SK-N-SH (cell line): ENCODE data around the gene GRIK3. TPM values are rescaled to one million over a fixed set of nuclear protein-coding genes. Genes with fewer than 3 reads are reported as not detected.

Source experiments
- CTCF ChIA-PET: fragments of 300-600, 350-600 bp; formaldehyde crosslinking; extraction: SDS; loops from one replicate; lab custom pipeline; 2021; lab: Yijun Ruan, JAX
- POLR2A ChIA-PET: fragments of 350-600 bp; sonication (Branson Sonifier 250); formaldehyde crosslinking; extraction: SDS; loops from one replicate; lab custom pipeline; 2020; ENCODE audit warnings: antibody characterized with exemption, inconsistent platforms; lab: Yijun Ruan, JAX
- DNase-seq: peaks from one replicate; pipeline ENCODE4 v3.0.0; 2012
- H2AFZ ChIP-seq: fragments of 200-600 bp; sonication (generic); 2 replicates; pipeline ENCODE4 v1.8.1; 2016; ENCODE audit warnings: antibody characterized with exemption, mild to moderate bottlenecking, low read depth
- H3F3A ChIP-seq: fragments of 200-600 bp; sonication (generic); replicated peaks from 2 replicates; pipeline ENCODE3; 2016; ENCODE audit warnings: antibody characterized with exemption, mild to moderate bottlenecking; ENCODE audit not compliant: insufficient read depth
- H3K27ac ChIP-seq, 2 experiments: fragments of 200-500 bp in 1 of 2; fragments of 200-600 bp in 1 of 2; sonication (Bioruptor generic) in 1 of 2; sonication (generic), shearing (Covaris generic) in 1 of 2; 2 replicates each; pipeline versions ENCODE4 v1.5.1 to v1.6.1; 2014 to 2016; ENCODE audit warnings: low read depth in 2 of 2, inconsistent platforms in 1 of 2, low read length in 1 of 2, mild to moderate bottlenecking in 1 of 2, mixed read lengths in 1 of 2
- H3K27me3 ChIP-seq: fragments of 200-600 bp; sonication (generic), shearing (Covaris generic); 2 replicates; pipeline ENCODE4 v1.6.1; 2016; ENCODE audit warnings: mixed run types; ENCODE audit not compliant: insufficient read depth
- H3K36me3 ChIP-seq, 2 experiments: fragments of 200-500 bp in 1 of 2; fragments of 200-600 bp in 1 of 2; sonication (Bioruptor generic) in 1 of 2; sonication (generic) in 1 of 2; replicated peaks in 1 of 2; 2 replicates each; pipeline versions ENCODE3 to v1.5.1; 2014 to 2016; ENCODE audit warnings: low read length in 1 of 2, mild to moderate bottlenecking in 1 of 2; ENCODE audit not compliant: insufficient read depth in 2 of 2, control insufficient read depth in 1 of 2
- H3K4me1 ChIP-seq, 2 experiments: fragments of 200-500 bp in 1 of 2; fragments of 200-600 bp in 1 of 2; sonication (Bioruptor generic) in 1 of 2; sonication (generic), shearing (Covaris generic) in 1 of 2; 2 replicates each; pipeline versions ENCODE4 v1.5.1 to v1.6.1; 2014 to 2016; ENCODE audit warnings: low read depth in 1 of 2, low read length in 1 of 2, mixed run types in 1 of 2; ENCODE audit not compliant: insufficient read depth in 2 of 2, control insufficient read depth in 1 of 2
- H3K4me2 ChIP-seq: fragments of 200-600 bp; sonication (generic), shearing (Covaris generic); 2 replicates; pipeline ENCODE4 v1.6.1; 2017; ENCODE audit warnings: mixed run types
- H3K4me3 ChIP-seq, 2 experiments: fragments of 200-500 bp in 1 of 2; fragments of 200-600 bp in 1 of 2; sonication (Bioruptor generic) in 1 of 2; sonication (generic), shearing (Covaris generic) in 1 of 2; 2 replicates each; pipeline versions ENCODE4 v1.5.1 to v1.8.1; 2014 to 2016; ENCODE audit warnings: low read depth in 2 of 2, inconsistent platforms in 1 of 2, low read length in 1 of 2, mild to moderate bottlenecking in 1 of 2, mixed read lengths in 1 of 2, moderate library complexity in 1 of 2
- H3K79me2 ChIP-seq: fragments of 200-600 bp; sonication (generic); 2 replicates; pipeline ENCODE4 v1.8.1; 2017; ENCODE audit warnings: mild to moderate bottlenecking; ENCODE audit not compliant: insufficient read depth
- H3K9ac ChIP-seq: fragments of 200-600 bp; sonication (generic); 2 replicates; pipeline ENCODE4 v1.6.1; 2017; ENCODE audit warnings: mixed run types
- H3K9me2 ChIP-seq: fragments of 200-600 bp; sonication (generic); 2 replicates; pipeline ENCODE4 v1.6.1; 2017; ENCODE audit warnings: mixed run types
- H3K9me3 ChIP-seq: fragments of 200-600 bp; sonication (generic); 2 replicates; pipeline ENCODE4 v1.6.1; 2017; ENCODE audit warnings: mixed run types, mild to moderate bottlenecking, moderate library complexity
- H4K20me1 ChIP-seq: fragments of 200-600 bp; sonication (generic); 2 replicates; pipeline ENCODE4 v1.6.1; 2017; ENCODE audit warnings: mild to moderate bottlenecking, mixed run types; ENCODE audit not compliant: insufficient read depth
- CHD2 ChIP-seq: fragments of 150-350 bp; IDR thresholded peaks from 2 replicates; pipeline ENCODE4 v1.6.1; 2018; ENCODE audit warnings: low read length; ENCODE audit not compliant: partially characterized antibody
- EP300 ChIP-seq, 2 experiments: IDR thresholded peaks; 2 replicates each; pipeline versions ENCODE4 v1.4.0 to v1.6.1; 2012; ENCODE audit warnings: borderline replicate concordance in 1 of 2, low read depth in 1 of 2, low read length in 1 of 2
- MEF2A ChIP-seq: IDR thresholded peaks from 2 replicates; pipeline ENCODE4 v1.4.0; 2012; ENCODE audit warnings: low read depth, borderline replicate concordance
- POLR2AphosphoS5 ChIP-seq: IDR thresholded peaks from 2 replicates; pipeline ENCODE4 v1.6.1; 2012; ENCODE audit warnings: low read depth, low read length
- RFX5 ChIP-seq: IDR thresholded peaks from 2 replicates; pipeline ENCODE4 v1.6.1; 2012; ENCODE audit warnings: mild to moderate bottlenecking, improper control_type of control experiment, low read length
- RXRA ChIP-seq: IDR thresholded peaks from 2 replicates; pipeline ENCODE4 v1.4.0; 2012; ENCODE audit warnings: low read depth, mild to moderate bottlenecking, borderline replicate concordance
- SMC3 ChIP-seq: IDR thresholded peaks from 2 replicates; pipeline ENCODE4 v1.6.1; 2012; ENCODE audit warnings: low read depth, low read length, improper control_type of control experiment
- YY1 ChIP-seq: IDR thresholded peaks from 2 replicates; pipeline ENCODE4 v1.4.0; 2012; ENCODE audit warnings: low read depth, mild to moderate bottlenecking
- WGBS: methylation state at CpG from one replicate; pipeline ENCODE4 v1.1.6; 2017; ENCODE audit warnings: low lambda C conversion rate; 5-methylcytosine and 5-hydroxymethylcytosine counted together
- polyA plus RNA-seq, 3 experiments: library from polyadenylated mRNA; depleted of rRNA; stranded (reverse); fragments of >200 nt; gene quantifications; 2 replicates each; pipeline ENCODE4 v1.2.3, GENCODE V29; 2012
- TF ChIP-seq, protein P1 (sequence below): IDR thresholded peaks from 2 replicates; pipeline ENCODE4 v1.4.0; 2012; ENCODE audit warnings: low read depth
- TF ChIP-seq, protein P2 (sequence below): IDR thresholded peaks from 2 replicates; pipeline ENCODE4 v1.4.0; 2012; ENCODE audit warnings: low read depth, borderline replicate concordance
- TF ChIP-seq, protein P3 (sequence below): fragments of 150-350 bp; IDR thresholded peaks from 2 replicates; pipeline ENCODE4 v1.6.1; 2016; ENCODE audit warnings: mild to moderate bottlenecking, low read depth, low read length
- TF ChIP-seq, protein P4 (sequence below): IDR thresholded peaks from 2 replicates; pipeline ENCODE4 v1.4.0; 2012; ENCODE audit warnings: low read depth, borderline replicate concordance
- TF ChIP-seq, protein P5 (sequence below): IDR thresholded peaks from 2 replicates; pipeline ENCODE4 v1.6.1; 2012; ENCODE audit warnings: mild to moderate bottlenecking, low read depth, low read length, moderate library complexity

The GRIK3 gene
- polyA plus RNA-seq, 1 of the 3 experiments (the other 2 are of a cell fraction), result not detected

DNA sequence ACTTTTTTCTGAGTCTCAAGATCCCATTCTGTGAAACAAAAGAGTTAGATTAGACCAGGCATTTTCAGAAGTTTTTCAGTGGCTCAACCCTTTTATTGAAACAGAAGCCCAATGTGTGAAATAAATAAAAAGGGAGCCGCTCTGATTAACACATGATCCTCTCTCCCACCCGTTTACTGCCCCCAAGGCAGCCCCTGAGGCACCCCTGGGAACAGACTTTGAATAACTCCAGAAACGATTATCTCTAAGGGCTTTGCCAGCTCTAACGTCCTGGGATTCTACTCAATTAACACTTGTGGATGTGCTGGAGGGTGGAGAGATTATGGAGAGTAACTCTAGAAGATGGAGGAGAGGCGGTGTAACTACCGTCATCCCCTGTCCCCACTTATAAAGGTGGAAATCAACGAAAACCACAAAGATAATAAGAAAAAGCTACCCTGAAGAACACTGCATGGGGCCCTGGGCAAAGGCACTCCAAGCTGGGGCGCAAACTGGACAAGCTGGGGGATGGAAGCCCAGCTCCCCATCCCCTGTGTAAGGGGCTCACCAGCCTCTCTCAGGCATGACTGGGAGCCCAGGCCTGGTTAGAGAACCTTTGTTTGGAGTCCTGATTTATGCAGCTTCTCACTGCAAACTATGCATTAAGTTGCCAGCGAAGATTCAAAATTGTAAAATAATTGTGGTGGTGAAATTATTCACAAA lies 39.0 kb upstream of the GRIK3 start:
- ChIA-PET POLR2A (no interaction called here), CTCF (interaction anchor here (0.7 to 1.7 kb wide), 6 partner anchors 10 to 497 kb away, joined by 3 to 7 read pairs (median 3); no protein-coding TSS in a partner anchor)
- WGBS, result 27% methylated on average over 9 of the region's 9 CpGs
- H3K79me2 ChIP-seq, result no peaks in the 10 kb centered on the region
- H3K36me3 ChIP-seq, result no peaks in the 10 kb centered on the region
- no peak overlapping the region for H3K27ac ChIP-seq
- no peak overlapping the region for H3K9ac ChIP-seq
- H4K20me1 ChIP-seq, result no peaks in the 10 kb centered on the region
- peaks cover 0 to 31% of the 10 kb centered on the region in 2 experiments; a peak in 2 of 4 replicates for H3K4me1 ChIP-seq
- no peak overlapping the region for H3K4me3 ChIP-seq
- H3K4me2 ChIP-seq, result no peak overlapping the region
- no peak for DNase-seq
- no peaks in the 10 kb centered on the region for H3K9me3 ChIP-seq
- H3K9me2 ChIP-seq, result no peaks in the 10 kb centered on the region
- H3K27me3 ChIP-seq, result no peaks in the 10 kb centered on the region
- no peak for TF ChIP-seq MEF2A
- TF ChIP-seq YY1, result no peak
- TF ChIP-seq RFX5, result no peak
- TF ChIP-seq, protein P1, sequence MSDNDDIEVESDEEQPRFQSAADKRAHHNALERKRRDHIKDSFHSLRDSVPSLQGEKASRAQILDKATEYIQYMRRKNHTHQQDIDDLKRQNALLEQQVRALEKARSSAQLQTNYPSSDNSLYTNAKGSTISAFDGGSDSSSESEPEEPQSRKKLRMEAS, result no peak
- TF ChIP-seq CHD2, result no peak
- no peak for TF ChIP-seq RXRA
- TF ChIP-seq, protein P2, sequence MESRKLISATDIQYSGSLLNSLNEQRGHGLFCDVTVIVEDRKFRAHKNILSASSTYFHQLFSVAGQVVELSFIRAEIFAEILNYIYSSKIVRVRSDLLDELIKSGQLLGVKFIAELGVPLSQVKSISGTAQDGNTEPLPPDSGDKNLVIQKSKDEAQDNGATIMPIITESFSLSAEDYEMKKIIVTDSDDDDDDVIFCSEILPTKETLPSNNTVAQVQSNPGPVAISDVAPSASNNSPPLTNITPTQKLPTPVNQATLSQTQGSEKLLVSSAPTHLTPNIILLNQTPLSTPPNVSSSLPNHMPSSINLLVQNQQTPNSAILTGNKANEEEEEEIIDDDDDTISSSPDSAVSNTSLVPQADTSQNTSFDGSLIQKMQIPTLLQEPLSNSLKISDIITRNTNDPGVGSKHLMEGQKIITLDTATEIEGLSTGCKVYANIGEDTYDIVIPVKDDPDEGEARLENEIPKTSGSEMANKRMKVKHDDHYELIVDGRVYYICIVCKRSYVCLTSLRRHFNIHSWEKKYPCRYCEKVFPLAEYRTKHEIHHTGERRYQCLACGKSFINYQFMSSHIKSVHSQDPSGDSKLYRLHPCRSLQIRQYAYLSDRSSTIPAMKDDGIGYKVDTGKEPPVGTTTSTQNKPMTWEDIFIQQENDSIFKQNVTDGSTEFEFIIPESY, result no peak
- TF ChIP-seq SMC3, result no peak
- TF ChIP-seq POLR2AphosphoS5, result no peak
- TF ChIP-seq, protein P3, sequence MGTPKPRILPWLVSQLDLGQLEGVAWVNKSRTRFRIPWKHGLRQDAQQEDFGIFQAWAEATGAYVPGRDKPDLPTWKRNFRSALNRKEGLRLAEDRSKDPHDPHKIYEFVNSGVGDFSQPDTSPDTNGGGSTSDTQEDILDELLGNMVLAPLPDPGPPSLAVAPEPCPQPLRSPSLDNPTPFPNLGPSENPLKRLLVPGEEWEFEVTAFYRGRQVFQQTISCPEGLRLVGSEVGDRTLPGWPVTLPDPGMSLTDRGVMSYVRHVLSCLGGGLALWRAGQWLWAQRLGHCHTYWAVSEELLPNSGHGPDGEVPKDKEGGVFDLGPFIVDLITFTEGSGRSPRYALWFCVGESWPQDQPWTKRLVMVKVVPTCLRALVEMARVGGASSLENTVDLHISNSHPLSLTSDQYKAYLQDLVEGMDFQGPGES, result no peak
- no peak for TF ChIP-seq EP300 (IDR thresholded peaks at IDR 0.05; ENCODE audit: borderline replicate concordance in 1 of 2, low read depth in 1 of 2, low read length in 1 of 2)
- no peaks in the 10 kb centered on the region for H3F3A ChIP-seq
- H2AFZ ChIP-seq, result no peak overlapping the region

DNA sequence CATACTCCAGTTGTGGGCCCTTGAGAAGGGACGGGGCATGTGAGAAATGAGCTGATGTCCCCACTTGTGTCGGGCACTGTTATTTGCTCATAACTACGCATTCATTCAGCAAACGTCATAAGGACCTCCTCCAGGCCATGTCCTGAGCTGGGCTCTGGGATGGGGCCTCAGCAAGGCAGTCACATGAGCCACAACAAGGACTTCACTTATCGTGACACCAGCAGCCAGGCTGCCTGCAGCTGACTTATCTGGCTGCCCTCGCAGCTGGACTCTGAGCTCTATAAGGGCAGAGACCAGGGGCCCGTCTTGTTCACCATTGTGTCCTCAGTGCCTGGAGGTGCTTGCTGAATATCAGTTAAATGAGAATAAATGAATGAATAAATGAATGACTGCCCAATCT lies 37.5 kb upstream of the GRIK3 start:
- Histone ChIP-seq H3K9me2 (no peaks in the 10 kb centered on the region), H3K9me3 (no peaks in the 10 kb centered on the region), H3K4me3 (no peak overlapping the region), H3K9ac (no peak overlapping the region), H4K20me1 (no peaks in the 10 kb centered on the region), H3K27me3 (no peaks in the 10 kb centered on the region), H3F3A (no peaks in the 10 kb centered on the region), H3K79me2 (no peaks in the 10 kb centered on the region), H3K27ac (no peak overlapping the region), H3K4me1 (peaks cover 0 to 29% of the 10 kb centered on the region in 2 experiments; a peak in 2 of 4 replicates), H2AFZ (no peak overlapping the region)
- WGBS, result 24% methylated on average over 3 of the region's 7 CpGs
- POLR2A ChIA-PET, result no interaction called here
- no peak for DNase-seq
- TF ChIP-seq, protein P4, sequence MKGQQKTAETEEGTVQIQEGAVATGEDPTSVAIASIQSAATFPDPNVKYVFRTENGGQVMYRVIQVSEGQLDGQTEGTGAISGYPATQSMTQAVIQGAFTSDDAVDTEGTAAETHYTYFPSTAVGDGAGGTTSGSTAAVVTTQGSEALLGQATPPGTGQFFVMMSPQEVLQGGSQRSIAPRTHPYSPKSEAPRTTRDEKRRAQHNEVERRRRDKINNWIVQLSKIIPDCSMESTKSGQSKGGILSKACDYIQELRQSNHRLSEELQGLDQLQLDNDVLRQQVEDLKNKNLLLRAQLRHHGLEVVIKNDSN, result no peak
- TF ChIP-seq SMC3, result no peak
- TF ChIP-seq, protein P5, sequence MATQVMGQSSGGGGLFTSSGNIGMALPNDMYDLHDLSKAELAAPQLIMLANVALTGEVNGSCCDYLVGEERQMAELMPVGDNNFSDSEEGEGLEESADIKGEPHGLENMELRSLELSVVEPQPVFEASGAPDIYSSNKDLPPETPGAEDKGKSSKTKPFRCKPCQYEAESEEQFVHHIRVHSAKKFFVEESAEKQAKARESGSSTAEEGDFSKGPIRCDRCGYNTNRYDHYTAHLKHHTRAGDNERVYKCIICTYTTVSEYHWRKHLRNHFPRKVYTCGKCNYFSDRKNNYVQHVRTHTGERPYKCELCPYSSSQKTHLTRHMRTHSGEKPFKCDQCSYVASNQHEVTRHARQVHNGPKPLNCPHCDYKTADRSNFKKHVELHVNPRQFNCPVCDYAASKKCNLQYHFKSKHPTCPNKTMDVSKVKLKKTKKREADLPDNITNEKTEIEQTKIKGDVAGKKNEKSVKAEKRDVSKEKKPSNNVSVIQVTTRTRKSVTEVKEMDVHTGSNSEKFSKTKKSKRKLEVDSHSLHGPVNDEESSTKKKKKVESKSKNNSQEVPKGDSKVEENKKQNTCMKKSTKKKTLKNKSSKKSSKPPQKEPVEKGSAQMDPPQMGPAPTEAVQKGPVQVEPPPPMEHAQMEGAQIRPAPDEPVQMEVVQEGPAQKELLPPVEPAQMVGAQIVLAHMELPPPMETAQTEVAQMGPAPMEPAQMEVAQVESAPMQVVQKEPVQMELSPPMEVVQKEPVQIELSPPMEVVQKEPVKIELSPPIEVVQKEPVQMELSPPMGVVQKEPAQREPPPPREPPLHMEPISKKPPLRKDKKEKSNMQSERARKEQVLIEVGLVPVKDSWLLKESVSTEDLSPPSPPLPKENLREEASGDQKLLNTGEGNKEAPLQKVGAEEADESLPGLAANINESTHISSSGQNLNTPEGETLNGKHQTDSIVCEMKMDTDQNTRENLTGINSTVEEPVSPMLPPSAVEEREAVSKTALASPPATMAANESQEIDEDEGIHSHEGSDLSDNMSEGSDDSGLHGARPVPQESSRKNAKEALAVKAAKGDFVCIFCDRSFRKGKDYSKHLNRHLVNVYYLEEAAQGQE, result no peak
- TF ChIP-seq, all 33 proteins: peak for 0
- no peak overlapping the region for H3K4me2 ChIP-seq
- no peaks in the 10 kb centered on the region for H3K36me3 ChIP-seq
- CTCF ChIA-PET, result interaction anchor here (0.6 to 1.7 kb wide), 5 partner anchors 8 to 518 kb away, joined by 4 to 5 read pairs (median 4); no protein-coding TSS in a partner anchor
